Esophagus muscularis mucosa (tissue), 4 donors: Measurements from ENCODE around the gene GNAT1.

ENCODE experiments used
- EP300 ChIP-seq: sonication (generic); formaldehyde crosslinking; IDR thresholded peaks from one replicate; pipeline ENCODE4 v1.6.1; 2017; ENCODE audit warnings: antibody characterized with exemption
- POLR2A ChIP-seq: fragments of 450-650 bp; IDR thresholded peaks from one replicate; pipeline ENCODE4 v1.6.1; 2017; ENCODE audit warnings: antibody characterized with exemption, moderate library complexity, mild to moderate bottlenecking, low read depth
- TF ChIP-seq, protein P1 (sequence below), 3 experiments: fragments of 200-600 bp in 2 of 3; fragments of 450-650 bp in 1 of 3; sonication (generic) in 2 of 3; IDR thresholded peaks; one replicate each; pipeline ENCODE4 v1.5.1; 2017 to 2019; ENCODE audit warnings: antibody characterized with exemption in 3 of 3, mild to moderate bottlenecking in 2 of 3, moderate library complexity in 1 of 3

DNA sequence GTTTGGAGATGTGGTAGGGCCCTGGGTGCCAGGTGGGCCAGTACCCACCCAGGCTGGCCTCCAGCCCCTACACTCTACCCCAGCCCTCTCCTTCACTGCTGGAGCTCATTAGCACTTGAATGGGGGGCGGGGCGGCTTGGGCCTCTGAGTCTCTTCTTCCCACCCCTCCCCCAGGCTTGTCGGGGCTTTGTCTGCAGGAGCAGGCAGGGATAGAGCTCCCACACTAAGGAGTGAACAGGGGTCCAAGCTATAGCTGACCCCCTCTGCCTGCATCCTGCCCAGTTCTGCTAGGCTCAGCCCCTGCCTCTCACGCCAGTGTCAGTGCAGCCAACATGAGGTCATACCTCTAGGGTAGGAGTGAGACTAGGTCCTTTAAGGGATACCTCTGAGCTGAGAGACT is 49.8 kb downstream of the GNAT1 start:
- TF ChIP-seq, protein P1, sequence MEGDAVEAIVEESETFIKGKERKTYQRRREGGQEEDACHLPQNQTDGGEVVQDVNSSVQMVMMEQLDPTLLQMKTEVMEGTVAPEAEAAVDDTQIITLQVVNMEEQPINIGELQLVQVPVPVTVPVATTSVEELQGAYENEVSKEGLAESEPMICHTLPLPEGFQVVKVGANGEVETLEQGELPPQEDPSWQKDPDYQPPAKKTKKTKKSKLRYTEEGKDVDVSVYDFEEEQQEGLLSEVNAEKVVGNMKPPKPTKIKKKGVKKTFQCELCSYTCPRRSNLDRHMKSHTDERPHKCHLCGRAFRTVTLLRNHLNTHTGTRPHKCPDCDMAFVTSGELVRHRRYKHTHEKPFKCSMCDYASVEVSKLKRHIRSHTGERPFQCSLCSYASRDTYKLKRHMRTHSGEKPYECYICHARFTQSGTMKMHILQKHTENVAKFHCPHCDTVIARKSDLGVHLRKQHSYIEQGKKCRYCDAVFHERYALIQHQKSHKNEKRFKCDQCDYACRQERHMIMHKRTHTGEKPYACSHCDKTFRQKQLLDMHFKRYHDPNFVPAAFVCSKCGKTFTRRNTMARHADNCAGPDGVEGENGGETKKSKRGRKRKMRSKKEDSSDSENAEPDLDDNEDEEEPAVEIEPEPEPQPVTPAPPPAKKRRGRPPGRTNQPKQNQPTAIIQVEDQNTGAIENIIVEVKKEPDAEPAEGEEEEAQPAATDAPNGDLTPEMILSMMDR (IDR thresholded peaks at IDR 0.05), result no peak
- TF ChIP-seq POLR2A, result no peak
- TF ChIP-seq EP300, result no peak
